Dendritic cell treated with granulocyte-macrophage colony-stimulating factor and Interleukin-4, amounts not matched to agents 40 ng/mL and 50 ng/mL, for 4 days (primary cell): ENCODE measurements around the gene MAP6D1.
"Not testable (repeated sequence)": the region's sequence is repeated elsewhere in the genome, so short reads cannot be mapped to it uniquely, and the experiment has no call there.

Experiments
- H3K27ac Mint-ChIP-seq: one replicate; pipeline ENCODE4 v1.8.0; 2022; ENCODE audit warnings: mild to moderate bottlenecking, mixed read lengths
- H3K27me3 Mint-ChIP-seq: one replicate; pipeline ENCODE4 v1.8.0; 2022; ENCODE audit warnings: mild to moderate bottlenecking, mixed read lengths
- H3K36me3 Mint-ChIP-seq: one replicate; pipeline ENCODE4 v1.8.0; 2022; ENCODE audit warnings: low read depth, mixed read lengths
- H3K4me1 Mint-ChIP-seq: one replicate; pipeline ENCODE4 v1.8.0; 2022; ENCODE audit warnings: low read depth, mixed read lengths
- H3K4me3 Mint-ChIP-seq: one replicate; pipeline ENCODE4 v1.8.0; 2022; ENCODE audit warnings: mild to moderate bottlenecking, moderate library complexity, mixed read lengths
- H3K9me3 Mint-ChIP-seq: one replicate; pipeline ENCODE4 v1.8.0; 2022; ENCODE audit warnings: mixed read lengths
- intact Hi-C: fragments of 100-400 bp; cut with micrococcal nuclease; formaldehyde crosslinking; loops from one replicate; pipeline ENCODE4 v1.15.0; 2022

Gene MAP6D1

GRCh38 chr3:183776451-183776850 is 48.9 kb downstream of the MAP6D1 start:
- H3K9me3 Mint-ChIP-seq, H3K4me3 Mint-ChIP-seq, intact Hi-C loops, H3K27me3 Mint-ChIP-seq: not testable (repeated sequence)
- Mint-ChIP-seq H3K36me3 (peaks cover 94% of the 10 kb centered on the region), H3K27ac (peak overlapping the region; percentile 57), H3K4me1 (peaks cover 43% of the 10 kb centered on the region)

- H3K27ac Mint-ChIP-seq: peak overlapping the region; percentile 57
- no peaks in the 10 kb centered on the region for H3K9me3 Mint-ChIP-seq
- H3K36me3 Mint-ChIP-seq: peaks cover 94% of the 10 kb centered on the region
- H3K27me3 Mint-ChIP-seq: no peaks in the 10 kb centered on the region
- intact Hi-C loops: no loop called here
- H3K4me1 Mint-ChIP-seq: peaks cover 43% of the 10 kb centered on the region
- H3K4me3 Mint-ChIP-seq: no peak overlapping the region
These were observed 49.6 kb downstream of the MAP6D1 start for GRCh38 chr3:183775781-183776180.

GRCh38 chr3:183774631-183775030 is 50.7 kb downstream of the MAP6D1 start:
- Mint-ChIP-seq H3K4me1 (peaks cover 34% of the 10 kb centered on the region), H3K36me3 (peaks cover 96% of the 10 kb centered on the region), H3K27me3 (no peaks in the 10 kb centered on the region), H3K9me3 (no peaks in the 10 kb centered on the region), H3K4me3 (no peak overlapping the region), H3K27ac (no peak overlapping the region)
- intact Hi-C loops: no loop called here

- Mint-ChIP-seq H3K4me1 (no peaks in the 10 kb centered on the region), H3K36me3 (peaks cover 91% of the 10 kb centered on the region), H3K27me3 (no peaks in the 10 kb centered on the region), H3K4me3 (no peak overlapping the region), H3K9me3 (no peaks in the 10 kb centered on the region), H3K27ac (no peak overlapping the region)
- intact Hi-C loops: no loop called here
These were observed 55.9 kb downstream of the MAP6D1 start for GRCh38 chr3:183769453-183769852.

GRCh38 chr3:183768114-183768513 is 57.3 kb downstream of the MAP6D1 start:
- Mint-ChIP-seq H3K4me3 (no peak overlapping the region), H3K27me3 (no peaks in the 10 kb centered on the region), H3K4me1 (no peaks in the 10 kb centered on the region), H3K27ac (no peak overlapping the region), H3K9me3 (no peaks in the 10 kb centered on the region), H3K36me3 (peaks cover 89% of the 10 kb centered on the region)
- intact Hi-C loops: no loop called here

GRCh38 chr3:183766745-183767606 is 58.4 kb downstream of the MAP6D1 start:
- intact Hi-C loops: loop anchor here (2.0 kb wide), 1 partner anchor 298 kb away; no protein-coding TSS in a partner anchor
- Mint-ChIP-seq H3K27ac (no peak overlapping the region), H3K27me3 (no peaks in the 10 kb centered on the region), H3K36me3 (peaks cover 88% of the 10 kb centered on the region), H3K9me3 (no peaks in the 10 kb centered on the region), H3K4me3 (no peak overlapping the region), H3K4me1 (no peaks in the 10 kb centered on the region)

- peaks cover 89% of the 10 kb centered on the region for H3K36me3 Mint-ChIP-seq
- no peaks in the 10 kb centered on the region for H3K27me3 Mint-ChIP-seq
- H3K9me3 Mint-ChIP-seq: no peaks in the 10 kb centered on the region
- H3K4me3 Mint-ChIP-seq: no peak overlapping the region
- no peaks in the 10 kb centered on the region for H3K4me1 Mint-ChIP-seq
- H3K27ac Mint-ChIP-seq: no peak overlapping the region
- intact Hi-C loops: loop anchor here (2.0 kb wide), 1 partner anchor 297 kb away; no protein-coding TSS in a partner anchor
These were observed 59.3 kb downstream of the MAP6D1 start for GRCh38 chr3:183766107-183766506.
